ENCODE measurements around the gene CFAP99. TPM values are rescaled to one million over a fixed set of nuclear protein-coding genes. Genes with fewer than 3 reads are reported as not detected.
A peak's percentile ranks its signal among the peaks of the same experiment; 100 is the strongest.

Gene CFAP99
- total and polyA plus RNA-seq, 9 of the 15 experiments (the other 6 are each of a cell fraction or from before 2014, with no cell fraction given), result 0.07 to 0.18 (median 0.09) TPM; not detected in 6

DNA sequence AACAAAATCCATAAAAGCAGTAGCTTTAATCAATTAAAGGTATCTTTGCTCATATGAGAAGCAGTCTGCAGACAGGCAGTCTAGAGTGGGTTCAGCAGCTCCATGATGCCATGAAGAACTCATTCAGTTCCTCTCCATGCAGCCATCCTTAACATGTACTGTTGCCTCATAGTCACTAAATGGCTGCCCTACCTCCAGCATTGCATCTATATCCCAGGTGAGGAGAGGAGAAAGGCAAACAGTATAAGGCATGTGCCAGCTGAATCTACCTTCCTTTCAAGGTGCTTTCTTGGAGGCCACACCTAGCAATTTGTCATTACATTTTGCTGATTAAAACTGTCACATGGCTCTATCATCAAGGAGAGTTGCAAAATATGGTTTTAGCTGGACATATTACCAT lies 13.2 kb downstream of the CFAP99 start (continued):
- TF ChIP-seq, protein P1, sequence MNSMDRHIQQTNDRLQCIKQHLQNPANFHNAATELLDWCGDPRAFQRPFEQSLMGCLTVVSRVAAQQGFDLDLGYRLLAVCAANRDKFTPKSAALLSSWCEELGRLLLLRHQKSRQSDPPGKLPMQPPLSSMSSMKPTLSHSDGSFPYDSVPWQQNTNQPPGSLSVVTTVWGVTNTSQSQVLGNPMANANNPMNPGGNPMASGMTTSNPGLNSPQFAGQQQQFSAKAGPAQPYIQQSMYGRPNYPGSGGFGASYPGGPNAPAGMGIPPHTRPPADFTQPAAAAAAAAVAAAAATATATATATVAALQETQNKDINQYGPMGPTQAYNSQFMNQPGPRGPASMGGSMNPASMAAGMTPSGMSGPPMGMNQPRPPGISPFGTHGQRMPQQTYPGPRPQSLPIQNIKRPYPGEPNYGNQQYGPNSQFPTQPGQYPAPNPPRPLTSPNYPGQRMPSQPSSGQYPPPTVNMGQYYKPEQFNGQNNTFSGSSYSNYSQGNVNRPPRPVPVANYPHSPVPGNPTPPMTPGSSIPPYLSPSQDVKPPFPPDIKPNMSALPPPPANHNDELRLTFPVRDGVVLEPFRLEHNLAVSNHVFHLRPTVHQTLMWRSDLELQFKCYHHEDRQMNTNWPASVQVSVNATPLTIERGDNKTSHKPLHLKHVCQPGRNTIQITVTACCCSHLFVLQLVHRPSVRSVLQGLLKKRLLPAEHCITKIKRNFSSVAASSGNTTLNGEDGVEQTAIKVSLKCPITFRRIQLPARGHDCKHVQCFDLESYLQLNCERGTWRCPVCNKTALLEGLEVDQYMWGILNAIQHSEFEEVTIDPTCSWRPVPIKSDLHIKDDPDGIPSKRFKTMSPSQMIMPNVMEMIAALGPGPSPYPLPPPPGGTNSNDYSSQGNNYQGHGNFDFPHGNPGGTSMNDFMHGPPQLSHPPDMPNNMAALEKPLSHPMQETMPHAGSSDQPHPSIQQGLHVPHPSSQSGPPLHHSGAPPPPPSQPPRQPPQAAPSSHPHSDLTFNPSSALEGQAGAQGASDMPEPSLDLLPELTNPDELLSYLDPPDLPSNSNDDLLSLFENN (IDR thresholded peaks at IDR 0.05; ENCODE audit: low read depth in 2 of 2, low read length in 2 of 2), result no peak
- TF ChIP-seq SP1 (CRISPR knock-in tag; IDR thresholded peaks at IDR 0.05) (no peak), CBX3 (IDR thresholded peaks at IDR 0.05; ENCODE audit: borderline replicate concordance in 1 of 2, low read length in 2 of 2) (peak in 1 of 2 experiments; percentile 89; a peak in 2 of 3 replicates), POLR2B (IDR thresholded peaks at IDR 0.05; ENCODE audit: low read depth, partially characterized antibody) (no peak), FOXK1 (CRISPR knock-in tag; IDR thresholded peaks at IDR 0.05; ENCODE audit: borderline replicate concordance) (no peak)

- peaks cover 14 to 44% of the 10 kb centered on the region in 2 experiments for H3K4me1 ChIP-seq (replicated peaks in 1 of 2; ENCODE audit: control insufficient read depth in 2 of 2, insufficient read depth in 2 of 2, low read length in 2 of 2)
- intact Hi-C loops (cut with micrococcal nuclease), result no loop called here
- no peaks in the 10 kb centered on the region for H4K20me1 ChIP-seq (replicated peaks; ENCODE audit: control insufficient read depth, insufficient read depth, low read length)
- peak; percentile 96 for ATAC-seq
- peak overlapping the region; percentile 3 to 86; a peak in 3 of 4 replicates for H3K9ac ChIP-seq (ENCODE audit: insufficient read depth in 1 of 2, low read depth in 2 of 2, low read length in 2 of 2)
- peak; percentile 93 for FAIRE-seq
- H3K27ac ChIP-seq (ENCODE audit: extremely low read depth, low read depth, low read length), result peak overlapping the region; percentile 53; the same call in 1 of the 3 replicates
- H3K36me3 ChIP-seq (ENCODE audit: control insufficient read depth, insufficient read depth, low read length), result no peaks in the 10 kb centered on the region
- BruUV-seq (replicated peaks), result no TSS peak
- H2AFZ ChIP-seq (ENCODE audit: low read depth, low read length), result peak overlapping the region; percentile 66
- H3K9me3 ChIP-seq (replicated peaks; ENCODE audit: control insufficient read depth, insufficient read depth, low read depth, low read length), result no peaks in the 10 kb centered on the region
- ChIA-PET POLR2A (interaction anchor here (0.6 to 0.7 kb wide), 2 partner anchors 22 to 247 kb away, joined by 3 read pairs; no protein-coding TSS in a partner anchor), CTCF (ENCODE audit: low intra/inter-chr PET ratio) (no interaction called here)
- H3K4me3 ChIP-seq, result no peak overlapping the region
- H3K9me1 ChIP-seq (ENCODE audit: control insufficient read depth, insufficient read depth, low read length), result no peaks in the 10 kb centered on the region
- peak; percentile 53 to 80 (median 70) for DNase-seq (ENCODE audit: extremely low read depth in 1 of 4, low spot score in 3 of 4)
- no peaks in the 10 kb centered on the region for H3K27me3 ChIP-seq (ENCODE audit: control insufficient read depth in 2 of 2, insufficient read depth in 2 of 2, low read length in 2 of 2)
- in situ Hi-C loops (cut with MboI), result no loop called here
- 28% methylated on average over 15 of the region's 20 CpGs for WGBS (ENCODE audit: insufficient coverage, low coverage, missing lambda C conversion rate)
- H3K79me2 ChIP-seq (ENCODE audit: control insufficient read depth, insufficient read depth, low read length), result no peaks in the 10 kb centered on the region
- H3K4me2 ChIP-seq (ENCODE audit: insufficient read depth, low read length), result 0 out of 2 replicates have a peak overlapping the region, but pooled peaks have one; percentile 33
- TF ChIP-seq MYBL2 (IDR thresholded peaks at IDR 0.05; ENCODE audit: low read depth) (no peak), MYBL2 (CRISPR knock-in tag; IDR thresholded peaks at IDR 0.05; ENCODE audit: borderline replicate concordance) (no peak), NFE2 (IDR thresholded peaks at IDR 0.05; ENCODE audit: low read depth) (peak; percentile 89), SAFB (IDR thresholded peaks at IDR 0.05; ENCODE audit: borderline replicate concordance, low read depth, low read length) (no peak), USF1 (CRISPR knock-in tag; IDR thresholded peaks at IDR 0.05) (no peak), SMC3 (conservative IDR thresholded peaks at IDR 0.05; ENCODE audit: insufficient read depth, low read depth, low read length) (no peak), MAZ (CRISPR knock-in tag; conservative IDR thresholded peaks at IDR 0.05 in 1 of 2, IDR thresholded peaks at IDR 0.05 in 1 of 2) (peak; percentile 28 to 46; a peak in 1 of 4 replicates), DPF2 (IDR thresholded peaks at IDR 0.05) (peak; percentile 87), ZKSCAN3 (CRISPR knock-in tag; IDR thresholded peaks at IDR 0.05) (no peak), SRSF1 (IDR thresholded peaks at IDR 0.05; ENCODE audit: low read depth, low read length) (no peak), TCF3 (CRISPR knock-in tag; IDR thresholded peaks at IDR 0.05) (peak; percentile 43; the same call in 1 of the 2 replicates), JUN (IDR thresholded peaks at IDR 0.05; ENCODE audit: borderline replicate concordance, low read depth, low read length) (peak; percentile 65; the same call in 1 of the 2 replicates), JUN (CRISPR knock-in tag; IDR thresholded peaks at IDR 0.05; ENCODE audit: borderline replicate concordance) (no peak)
Measured at GRCh38 chr4:2432991-2433530, 14.3 kb downstream of the CFAP99 start.

Measured in K562 (cell line).